Kidney epithelial cell (primary cell): Measurements from ENCODE around the gene WDFY1. TPM values are rescaled to one million over a fixed set of nuclear protein-coding genes. Genes with fewer than 3 reads are reported as not detected.
A peak's percentile ranks its signal among the peaks of the same experiment; 100 is the strongest.
"Not testable (repeated sequence)": the region's sequence is repeated elsewhere in the genome, so short reads cannot be mapped to it uniquely, and the experiment has no call there.

Experiments used
- DNase-seq: peaks from one replicate; pipeline ENCODE4 v3.0.0-alpha.2; 2010; ENCODE audit warnings: low read depth
- H3K27me3 ChIP-seq: 2 replicates; pipeline ENCODE4 v1.6.0; 2011; ENCODE audit warnings: low read length; ENCODE audit not compliant: control insufficient read depth, insufficient read depth
- H3K36me3 ChIP-seq: 2 replicates; pipeline ENCODE4 v1.5.1; 2011; ENCODE audit warnings: low read length; ENCODE audit not compliant: control insufficient read depth, insufficient read depth
- H3K4me3 ChIP-seq: 2 replicates; pipeline ENCODE4 v1.5.1; 2011; ENCODE audit warnings: low read depth, mild to moderate bottlenecking, control low read depth, low read length
- CTCF ChIP-seq: IDR thresholded peaks from 2 replicates; pipeline ENCODE4 v1.5.1; 2011; ENCODE audit warnings: mild to moderate bottlenecking, moderate library complexity, low read length, control low read depth, inconsistent platforms; ENCODE audit not compliant: insufficient read depth, poor library complexity, severe bottlenecking
- total RNA-seq: library from RNA; depleted of rRNA; stranded (reverse); fragments of >200 nt; gene quantifications from 2 replicates; pipeline ENCODE4 v1.2.3, GENCODE V29; 2015

Gene WDFY1
- total RNA-seq, 1 donor from 2014 or later, result 47.3 TPM

GRCh38 chr2:223943135-223943534 lies 2.0 kb downstream of the WDFY1 start:
- no peaks in the 10 kb centered on the region for H3K27me3 ChIP-seq
- no peak for TF ChIP-seq CTCF
- peak overlapping the region; percentile 8 for H3K4me3 ChIP-seq
- no peak for DNase-seq
- no peaks in the 10 kb centered on the region for H3K36me3 ChIP-seq

GRCh38 chr2:223941579-223942277 lies 3.4 kb downstream of the WDFY1 start:
- TF ChIP-seq CTCF, result no peak
- DNase-seq, result no peak
- no peaks in the 10 kb centered on the region for H3K36me3 ChIP-seq
- no peaks in the 10 kb centered on the region for H3K27me3 ChIP-seq
- no peak overlapping the region for H3K4me3 ChIP-seq

- H3K4me3 ChIP-seq, H3K36me3 ChIP-seq, DNase-seq, H3K27me3 ChIP-seq: not testable (repeated sequence)
These were observed 5.7 kb downstream of the WDFY1 start for GRCh38 chr2:223939438-223939837.

GRCh38 chr2:223937535-223937934 lies 7.6 kb downstream of the WDFY1 start:
- TF ChIP-seq CTCF, result no peak
- no peak overlapping the region for H3K4me3 ChIP-seq
- H3K27me3 ChIP-seq, result no peaks in the 10 kb centered on the region
- no peak for DNase-seq
- no peaks in the 10 kb centered on the region for H3K36me3 ChIP-seq

- H3K4me3 ChIP-seq, result no peak overlapping the region
- no peak for TF ChIP-seq CTCF
- no peaks in the 10 kb centered on the region for H3K36me3 ChIP-seq
- DNase-seq, result no peak
- no peaks in the 10 kb centered on the region for H3K27me3 ChIP-seq
These were observed 8.2 kb downstream of the WDFY1 start for GRCh38 chr2:223936862-223937326.

- Histone ChIP-seq H3K4me3 (no peak overlapping the region), H3K36me3 (no peaks in the 10 kb centered on the region), H3K27me3 (no peaks in the 10 kb centered on the region)
- DNase-seq, result no peak
- TF ChIP-seq CTCF, result no peak
These were observed 9.5 kb downstream of the WDFY1 start for GRCh38 chr2:223935459-223936125.
